ENCODE measurements around the gene HNRNPU. TPM values are rescaled to one million over a fixed set of nuclear protein-coding genes. Genes with fewer than 3 reads are reported as not detected.
A peak's percentile ranks its signal among the peaks of the same experiment; 100 is the strongest.

Gene HNRNPU
- total RNA-seq, 1 experiment from 2014 or later = 224 TPM

DNA sequence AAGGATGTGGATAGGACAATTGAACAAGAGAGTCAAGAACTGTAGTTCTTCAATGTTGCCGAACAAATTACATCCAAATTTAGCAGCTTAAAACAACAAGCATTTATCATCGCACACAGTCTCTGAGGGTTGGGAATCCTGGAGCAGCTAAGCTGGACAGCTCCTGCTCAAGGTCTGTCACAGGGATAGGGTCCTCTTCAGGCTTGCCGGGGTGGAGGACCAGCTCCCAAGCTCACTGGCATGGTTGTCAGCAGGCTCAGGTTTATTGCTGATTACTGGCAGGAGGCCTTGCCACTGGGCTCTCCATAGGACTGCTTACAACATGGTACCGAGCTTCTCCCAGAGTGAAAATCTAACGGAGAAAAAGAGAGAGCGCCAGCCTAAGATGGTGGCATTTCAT is 51.0 kb downstream of the HNRNPU start:
- Histone ChIP-seq H3K4me1 (ENCODE audit: low read length) (peaks cover 7% of the 10 kb centered on the region), H2AFZ (ENCODE audit: low read length) (no peak overlapping the region), H3K4me2 (ENCODE audit: low read depth, low read length, poor library complexity, severe bottlenecking) (no peak overlapping the region), H3K9ac (ENCODE audit: low read length) (no peak overlapping the region), H3K36me3 (ENCODE audit: insufficient read depth, low read length) (no peaks in the 10 kb centered on the region), H3K27me3 (ENCODE audit: low read length) (no peaks in the 10 kb centered on the region), H3K4me3 (ENCODE audit: low read length) (no peak overlapping the region), H3K27ac (ENCODE audit: low read length) (no peak overlapping the region), H3K9me2 (replicated peaks; ENCODE audit: insufficient read depth, low read length) (no peaks in the 10 kb centered on the region), H3K79me2 (ENCODE audit: low read length) (no peaks in the 10 kb centered on the region), H4K20me1 (ENCODE audit: insufficient read depth, low read depth, low read length) (no peaks in the 10 kb centered on the region), H3K9me3 (ENCODE audit: low read length) (no peaks in the 10 kb centered on the region)
- no peak for DNase-seq

DNA sequence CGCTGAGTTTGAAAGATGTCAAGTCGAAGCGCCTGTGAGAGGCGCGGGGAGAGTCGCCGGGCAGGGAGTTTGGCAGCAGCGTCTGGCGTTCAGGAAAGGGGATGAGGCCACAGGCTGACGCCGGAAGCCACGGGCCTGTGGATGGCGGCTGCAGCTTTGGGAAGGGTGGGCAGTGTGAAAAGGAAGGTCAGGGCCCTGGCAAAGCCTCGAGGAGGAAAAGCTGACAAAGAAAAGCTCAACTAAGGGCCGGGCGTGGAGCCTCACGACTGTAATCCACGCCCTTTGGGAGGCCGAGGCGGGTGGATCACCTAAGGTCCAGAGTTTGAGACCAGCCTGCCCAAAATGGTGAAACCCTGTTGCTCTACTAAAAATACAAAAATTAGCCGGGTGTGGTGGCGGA is 54.1 kb downstream of the HNRNPU start:
- no peaks in the 10 kb centered on the region for H3K36me3 ChIP-seq (ENCODE audit: insufficient read depth, low read length)
- H3K79me2 ChIP-seq (ENCODE audit: low read length) = no peaks in the 10 kb centered on the region
- H4K20me1 ChIP-seq (ENCODE audit: insufficient read depth, low read depth, low read length) = no peaks in the 10 kb centered on the region
- H2AFZ ChIP-seq (ENCODE audit: low read length) = no peak overlapping the region
- no peak overlapping the region for H3K27ac ChIP-seq (ENCODE audit: low read length)
- H3K4me1 ChIP-seq (ENCODE audit: low read length) = no peaks in the 10 kb centered on the region
- H3K4me3 ChIP-seq (ENCODE audit: low read length) = no peak overlapping the region
- H3K27me3 ChIP-seq (ENCODE audit: low read length) = no peaks in the 10 kb centered on the region
- no peak overlapping the region for H3K4me2 ChIP-seq (ENCODE audit: low read depth, low read length, poor library complexity, severe bottlenecking)
- no peaks in the 10 kb centered on the region for H3K9me2 ChIP-seq (replicated peaks; ENCODE audit: insufficient read depth, low read length)
- no peaks in the 10 kb centered on the region for H3K9me3 ChIP-seq (ENCODE audit: low read length)
- DNase-seq = no peak
- no peak overlapping the region for H3K9ac ChIP-seq (ENCODE audit: low read length)

DNA sequence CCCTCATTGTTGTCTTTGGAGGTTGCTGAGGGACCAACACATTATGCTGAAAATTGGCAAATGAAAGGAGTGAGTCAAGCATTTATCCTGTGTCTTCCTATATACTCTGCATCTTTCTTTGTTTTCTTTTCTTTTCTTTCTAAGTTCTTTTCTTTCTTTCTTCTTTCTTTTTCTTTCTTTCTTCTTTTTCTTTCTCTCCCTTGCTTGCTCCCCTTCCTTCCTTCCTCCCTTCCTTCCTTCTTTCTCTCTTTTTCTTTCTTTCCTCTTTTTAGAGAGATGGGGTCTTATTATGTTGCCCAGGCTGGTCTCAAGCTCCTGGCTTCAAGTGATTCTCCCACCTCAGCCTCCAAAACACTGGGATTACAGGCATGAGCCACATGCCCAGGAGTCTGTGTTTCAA is 57.2 kb downstream of the HNRNPU start:
- Histone ChIP-seq H3K4me2 (ENCODE audit: low read depth, low read length, poor library complexity, severe bottlenecking) (no peak overlapping the region), H3K4me3 (ENCODE audit: low read length) (no peak overlapping the region), H3K9ac (ENCODE audit: low read length) (no peak overlapping the region), H3K79me2 (ENCODE audit: low read length) (no peaks in the 10 kb centered on the region), H2AFZ (ENCODE audit: low read length) (no peak overlapping the region), H3K36me3 (ENCODE audit: insufficient read depth, low read length) (no peaks in the 10 kb centered on the region), H3K9me3 (ENCODE audit: low read length) (no peaks in the 10 kb centered on the region), H3K27me3 (ENCODE audit: low read length) (no peaks in the 10 kb centered on the region), H3K9me2 (replicated peaks; ENCODE audit: insufficient read depth, low read length) (no peaks in the 10 kb centered on the region), H4K20me1 (ENCODE audit: insufficient read depth, low read depth, low read length) (no peaks in the 10 kb centered on the region), H3K27ac (ENCODE audit: low read length) (no peak overlapping the region), H3K4me1 (ENCODE audit: low read length) (no peaks in the 10 kb centered on the region)
- DNase-seq = no peak

DNA sequence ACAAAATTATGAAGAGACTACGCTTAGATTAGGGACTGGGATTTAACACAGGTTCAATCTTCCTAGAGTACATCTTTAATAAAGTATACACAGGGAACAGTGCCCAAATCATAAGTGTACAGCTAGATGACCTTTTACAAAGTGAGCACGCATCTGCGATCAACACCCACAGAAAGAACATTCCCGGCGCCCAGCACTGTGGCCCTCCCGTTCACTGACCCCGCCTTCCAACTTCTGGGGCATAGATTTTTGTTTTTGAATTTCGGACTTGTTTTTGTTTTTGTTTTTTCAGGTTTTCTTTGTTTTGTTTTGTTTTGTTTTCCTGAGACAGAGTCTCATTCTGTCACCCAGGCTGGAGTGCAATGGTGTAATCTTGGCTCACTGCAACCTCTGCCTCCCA is 59.5 kb downstream of the HNRNPU start:
- Histone ChIP-seq H3K9me3 (ENCODE audit: low read length) (no peaks in the 10 kb centered on the region), H3K27me3 (ENCODE audit: low read length) (no peaks in the 10 kb centered on the region), H3K9me2 (replicated peaks; ENCODE audit: insufficient read depth, low read length) (no peaks in the 10 kb centered on the region), H3K36me3 (ENCODE audit: insufficient read depth, low read length) (no peaks in the 10 kb centered on the region), H3K79me2 (ENCODE audit: low read length) (no peaks in the 10 kb centered on the region), H3K9ac (ENCODE audit: low read length) (no peak overlapping the region), H3K27ac (ENCODE audit: low read length) (no peak overlapping the region), H3K4me1 (ENCODE audit: low read length) (peaks cover 4% of the 10 kb centered on the region; the same call in 1 of the 2 replicates), H3K4me2 (ENCODE audit: low read depth, low read length, poor library complexity, severe bottlenecking) (no peak overlapping the region), H4K20me1 (ENCODE audit: insufficient read depth, low read depth, low read length) (no peaks in the 10 kb centered on the region), H3K4me3 (ENCODE audit: low read length) (no peak overlapping the region), H2AFZ (ENCODE audit: low read length) (no peak overlapping the region)
- DNase-seq = no peak

DNA sequence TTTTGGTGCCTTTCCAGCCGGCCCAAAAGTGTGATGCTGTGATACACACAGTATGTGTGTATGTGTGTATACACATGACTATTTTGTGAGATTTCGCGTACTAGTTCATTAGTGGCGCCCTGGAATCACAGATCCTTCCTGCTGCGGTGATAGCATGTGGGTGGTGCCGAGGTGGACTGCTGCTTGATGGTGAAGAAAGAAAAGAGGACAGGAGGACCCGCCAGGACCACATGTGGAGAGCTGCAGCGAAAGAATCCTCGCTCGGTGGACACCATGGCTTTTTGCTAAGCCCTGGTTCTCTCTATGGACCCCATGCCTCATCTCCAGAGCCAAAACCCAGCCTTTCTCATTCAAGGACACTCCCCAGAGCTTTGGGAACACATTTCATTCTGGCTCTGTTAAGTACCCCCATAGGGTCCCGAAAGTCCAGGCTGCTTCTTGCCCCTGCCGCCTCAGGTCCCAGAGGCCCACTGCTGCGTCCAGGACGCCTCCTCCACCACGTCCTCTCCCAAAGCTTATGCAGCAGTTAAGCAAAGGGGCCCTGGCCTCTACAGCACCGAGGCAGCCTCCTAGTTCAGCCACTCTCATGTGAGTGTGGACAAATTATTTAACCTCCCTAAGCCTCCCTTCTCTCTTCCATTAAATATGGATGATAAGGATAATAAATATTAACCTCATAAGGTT is 61.6 kb downstream of the HNRNPU start:
- no peak overlapping the region for H3K9ac ChIP-seq (ENCODE audit: low read length)
- no peak overlapping the region for H3K4me3 ChIP-seq (ENCODE audit: low read length)
- no peak overlapping the region for H3K27ac ChIP-seq (ENCODE audit: low read length)
- DNase-seq = no peak
- no peak overlapping the region for H3K4me2 ChIP-seq (ENCODE audit: low read depth, low read length, poor library complexity, severe bottlenecking)
- no peaks in the 10 kb centered on the region for H3K27me3 ChIP-seq (ENCODE audit: low read length)
- H3K9me3 ChIP-seq (ENCODE audit: low read length) = no peaks in the 10 kb centered on the region
- no peaks in the 10 kb centered on the region for H3K79me2 ChIP-seq (ENCODE audit: low read length)
- no peaks in the 10 kb centered on the region for H3K36me3 ChIP-seq (ENCODE audit: insufficient read depth, low read length)
- peaks cover 4% of the 10 kb centered on the region; the same call in 1 of the 2 replicates for H3K4me1 ChIP-seq (ENCODE audit: low read length)
- no peaks in the 10 kb centered on the region for H3K9me2 ChIP-seq (replicated peaks; ENCODE audit: insufficient read depth, low read length)
- H2AFZ ChIP-seq (ENCODE audit: low read length) = no peak overlapping the region
- H4K20me1 ChIP-seq (ENCODE audit: insufficient read depth, low read depth, low read length) = no peaks in the 10 kb centered on the region

DNA sequence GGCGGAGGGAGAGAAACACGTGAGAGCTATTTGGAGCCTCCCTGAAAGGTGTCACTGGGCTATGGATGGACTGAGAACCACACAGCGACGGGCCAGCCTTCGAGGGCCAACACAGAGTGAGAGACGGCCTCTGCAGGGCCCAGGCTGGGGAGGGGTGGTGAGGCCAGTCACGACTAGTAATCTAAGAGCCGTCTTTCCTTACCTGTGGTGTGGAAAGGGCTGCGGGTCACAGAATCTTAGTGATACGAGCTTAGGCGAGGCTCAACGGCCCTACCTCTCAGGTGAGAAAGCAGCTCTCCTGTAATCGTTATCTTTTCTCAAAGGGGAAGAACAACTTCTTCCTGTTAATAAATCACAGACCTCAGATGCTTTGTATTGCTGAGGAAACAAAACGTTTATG is 62.3 kb downstream of the HNRNPU start:
- no peaks in the 10 kb centered on the region for H3K27me3 ChIP-seq (ENCODE audit: low read length)
- H3K4me2 ChIP-seq (ENCODE audit: low read depth, low read length, poor library complexity, severe bottlenecking) = no peak overlapping the region
- H3K4me3 ChIP-seq (ENCODE audit: low read length) = no peak overlapping the region
- no peaks in the 10 kb centered on the region for H3K9me2 ChIP-seq (replicated peaks; ENCODE audit: insufficient read depth, low read length)
- peaks cover 4% of the 10 kb centered on the region; the same call in 1 of the 2 replicates for H3K4me1 ChIP-seq (ENCODE audit: low read length)
- no peak overlapping the region for H2AFZ ChIP-seq (ENCODE audit: low read length)
- H4K20me1 ChIP-seq (ENCODE audit: insufficient read depth, low read depth, low read length) = no peaks in the 10 kb centered on the region
- no peak for DNase-seq
- no peak overlapping the region for H3K27ac ChIP-seq (ENCODE audit: low read length)
- no peaks in the 10 kb centered on the region for H3K79me2 ChIP-seq (ENCODE audit: low read length)
- no peaks in the 10 kb centered on the region for H3K36me3 ChIP-seq (ENCODE audit: insufficient read depth, low read length)
- no peaks in the 10 kb centered on the region for H3K9me3 ChIP-seq (ENCODE audit: low read length)
- H3K9ac ChIP-seq (ENCODE audit: low read length) = no peak overlapping the region

DNA sequence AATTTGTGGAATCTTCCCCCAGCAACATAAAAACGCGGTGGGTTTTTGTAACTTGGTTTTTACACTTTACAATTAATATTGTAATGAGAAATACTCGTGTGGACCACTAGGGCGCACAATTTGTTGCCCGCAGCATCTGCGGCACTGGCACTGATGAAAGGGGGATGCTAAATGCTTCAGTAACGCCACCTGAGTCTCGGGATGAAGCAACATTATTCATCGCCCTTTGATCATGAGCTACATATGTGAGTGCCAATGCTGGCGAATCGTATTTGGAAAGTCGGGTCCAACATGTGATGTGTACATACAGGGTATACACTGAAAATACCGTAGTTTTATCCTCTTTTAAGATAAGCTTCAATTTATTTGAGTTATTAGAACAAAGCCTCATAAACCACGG is 63.1 kb downstream of the HNRNPU start:
- Histone ChIP-seq H4K20me1 (ENCODE audit: insufficient read depth, low read depth, low read length) (no peaks in the 10 kb centered on the region), H3K36me3 (ENCODE audit: insufficient read depth, low read length) (no peaks in the 10 kb centered on the region), H3K9ac (ENCODE audit: low read length) (no peak overlapping the region), H2AFZ (ENCODE audit: low read length) (no peak overlapping the region), H3K4me2 (ENCODE audit: low read depth, low read length, poor library complexity, severe bottlenecking) (peak overlapping the region; percentile 7), H3K9me2 (replicated peaks; ENCODE audit: insufficient read depth, low read length) (no peaks in the 10 kb centered on the region), H3K27me3 (ENCODE audit: low read length) (no peaks in the 10 kb centered on the region), H3K4me1 (ENCODE audit: low read length) (peaks cover 4% of the 10 kb centered on the region; the same call in 1 of the 2 replicates), H3K4me3 (ENCODE audit: low read length) (no peak overlapping the region), H3K27ac (ENCODE audit: low read length) (no peak overlapping the region), H3K79me2 (ENCODE audit: low read length) (no peaks in the 10 kb centered on the region), H3K9me3 (ENCODE audit: low read length) (no peaks in the 10 kb centered on the region)
- DNase-seq = peak; percentile 83

DNA sequence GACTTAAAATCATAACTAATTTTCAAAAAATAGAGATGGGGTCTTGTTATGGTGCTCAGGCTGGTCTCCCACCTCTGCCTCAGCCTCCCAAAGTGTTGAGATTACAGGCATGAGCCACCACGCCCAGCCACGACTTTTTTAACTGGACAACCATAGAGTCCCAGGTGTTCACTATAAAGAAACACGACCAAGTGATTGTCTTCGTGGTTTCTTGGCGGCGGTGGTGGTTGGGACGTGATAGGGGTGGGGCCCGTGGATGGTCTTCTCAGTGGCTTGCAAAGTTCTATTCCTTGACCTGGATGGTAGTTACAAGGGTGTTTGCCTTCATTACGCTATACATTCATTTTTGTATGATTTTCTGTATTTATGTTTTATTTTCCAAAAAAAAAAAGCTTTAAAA is 63.5 kb downstream of the HNRNPU start:
- Histone ChIP-seq H3K9ac (ENCODE audit: low read length) (no peak overlapping the region), H3K4me1 (ENCODE audit: low read length) (peaks cover 4% of the 10 kb centered on the region; the same call in 1 of the 2 replicates), H3K27me3 (ENCODE audit: low read length) (no peaks in the 10 kb centered on the region), H3K4me3 (ENCODE audit: low read length) (no peak overlapping the region), H3K9me3 (ENCODE audit: low read length) (no peaks in the 10 kb centered on the region), H2AFZ (ENCODE audit: low read length) (no peak overlapping the region), H3K79me2 (ENCODE audit: low read length) (no peaks in the 10 kb centered on the region), H3K36me3 (ENCODE audit: insufficient read depth, low read length) (no peaks in the 10 kb centered on the region), H3K4me2 (ENCODE audit: low read depth, low read length, poor library complexity, severe bottlenecking) (peak overlapping the region; percentile 7), H4K20me1 (ENCODE audit: insufficient read depth, low read depth, low read length) (no peaks in the 10 kb centered on the region), H3K9me2 (replicated peaks; ENCODE audit: insufficient read depth, low read length) (no peaks in the 10 kb centered on the region), H3K27ac (ENCODE audit: low read length) (no peak overlapping the region)
- DNase-seq = no peak
